PFSK-1 (cell line): Measurements from ENCODE around the gene CARMIL3.

Experiments
- FOXP2 ChIP-seq: optimal IDR thresholded peaks from 2 replicates; pipeline ENCODE3; 2011; ENCODE audit warnings: borderline replicate concordance, control low read depth, inconsistent platforms; ENCODE audit not compliant: insufficient read depth; ENCODE audit errors: extremely low read length, extremely low read depth
- POLR2AphosphoS5 ChIP-seq: IDR thresholded peaks from 2 replicates; pipeline ENCODE4 v1.6.1; 2012; ENCODE audit warnings: low read depth, mild to moderate bottlenecking, control low read depth, low read length, moderate library complexity
- REST ChIP-seq, 2 experiments: IDR thresholded peaks; 2 replicates each; pipeline versions ENCODE4 v1.6.1 to v1.8.0; 2011 to 2012; ENCODE audit warnings: low read depth in 2 of 2, low read length in 2 of 2, control low read depth in 1 of 2, inconsistent platforms in 1 of 2, mild to moderate bottlenecking in 1 of 2, moderate library complexity in 1 of 2; ENCODE audit not compliant: insufficient read depth in 1 of 2
- SIN3A ChIP-seq: IDR thresholded peaks from 2 replicates; pipeline ENCODE4 v1.6.1; 2012; ENCODE audit warnings: mild to moderate bottlenecking, low read length, moderate library complexity, borderline replicate concordance; ENCODE audit not compliant: insufficient read depth
- TAF1 ChIP-seq: IDR thresholded peaks from 2 replicates; pipeline ENCODE4 v1.6.1; 2012; ENCODE audit warnings: low read length, control low read depth, borderline replicate concordance; ENCODE audit not compliant: insufficient read depth

Gene CARMIL3

GRCh38 chr14:24096545-24097181 is 44.9 kb downstream of the CARMIL3 start:
- TF ChIP-seq POLR2AphosphoS5: no peak
- TF ChIP-seq FOXP2: no peak
- no peak for TF ChIP-seq TAF1
- TF ChIP-seq SIN3A: no peak
- no peak for TF ChIP-seq REST (IDR thresholded peaks at IDR 0.05; ENCODE audit: insufficient read depth in 1 of 2, low read depth in 2 of 2, low read length in 2 of 2)

GRCh38 chr14:24098229-24098926 is 46.6 kb downstream of the CARMIL3 start:
- TF ChIP-seq SIN3A (no peak), FOXP2 (no peak), POLR2AphosphoS5 (no peak), TAF1 (no peak), REST (IDR thresholded peaks at IDR 0.05; ENCODE audit: insufficient read depth in 1 of 2, low read depth in 2 of 2, low read length in 2 of 2) (no peak)

- TF ChIP-seq TAF1 (no peak), REST (IDR thresholded peaks at IDR 0.05; ENCODE audit: insufficient read depth in 1 of 2, low read depth in 2 of 2, low read length in 2 of 2) (no peak), SIN3A (no peak), FOXP2 (no peak), POLR2AphosphoS5 (no peak)
Measured at GRCh38 chr14:24098927-24099813, 47.4 kb downstream of the CARMIL3 start.

GRCh38 chr14:24100197-24100981 is 48.6 kb downstream of the CARMIL3 start:
- TF ChIP-seq TAF1 (no peak), POLR2AphosphoS5 (no peak), REST (IDR thresholded peaks at IDR 0.05; ENCODE audit: insufficient read depth in 1 of 2, low read depth in 2 of 2, low read length in 2 of 2) (no peak), FOXP2 (no peak), SIN3A (no peak)
